GM12878 (cell line): ENCODE results near the gene HIF3A. TPM values are rescaled to one million over a fixed set of nuclear protein-coding genes. Genes with fewer than 3 reads are reported as not detected.

Experiments
- ATAC-seq: fragments of 200-7000 bp; cut with Tn5 transposase; 3 replicates; pipeline ENCODE4 v1.9.1; 2020; ENCODE audit warnings: mild to moderate bottlenecking, moderate library complexity
- BruUV-seq: library from RNA; stranded (reverse); fragments of 400-500 nt; replicated peaks from 2 replicates; lab custom pipeline; 2021; lab: Mats Ljungman, UMichigan
- CTCF ChIA-PET: fragments of 300-600 bp; sonication (Branson Sonifier 250); formaldehyde crosslinking; extraction: SDS; loops from one replicate; lab custom pipeline; 2021; ENCODE audit warnings: inconsistent platforms; lab: Yijun Ruan, JAX
- POLR2A ChIA-PET: fragments of 350-600 bp; formaldehyde crosslinking; extraction: SDS; loops from one replicate; lab custom pipeline; 2021; ENCODE audit warnings: inconsistent platforms; lab: Charles Lee
- RAD21 ChIA-PET: fragments of 300-600 bp; sonication (Branson Sonifier 250); formaldehyde crosslinking; loops from one replicate; lab custom pipeline; 2023; ENCODE audit warnings: antibody characterized with exemption; ENCODE audit not compliant: unreplicated experiment; lab: Charles Lee
- SMC1A ChIA-PET: fragments of 300-600 bp; sonication (Branson Sonifier 250); formaldehyde crosslinking; loops from one replicate; lab custom pipeline; 2023; ENCODE audit not compliant: unreplicated experiment, uncharacterized antibody; lab: Charles Lee
- DNase-seq: peaks from one replicate; pipeline ENCODE4 v3.0.0-alpha.2; 2011; ENCODE audit warnings: low read depth, low spot score
- FAIRE-seq: peaks from 3 replicates; lab custom pipeline; 2011; peaks lifted over from hg19 to GRCh38; lab: Jason Lieb, UNC
- H2AFZ ChIP-seq: 2 replicates; pipeline ENCODE4 v1.6.0; 2011; ENCODE audit warnings: low read depth, low read length, control low read depth; ENCODE audit not compliant: control insufficient read depth
- H3K27ac ChIP-seq: 2 replicates; pipeline ENCODE4 v1.5.1; 2011; ENCODE audit warnings: control low read depth; ENCODE audit not compliant: control insufficient read depth, insufficient read depth
- H3K27me3 ChIP-seq, 2 experiments: replicated peaks in 1 of 2; 2 replicates each; pipeline versions ENCODE4 v1.6.0 to v1.6.1; 2011; ENCODE audit warnings: low read length in 1 of 2; ENCODE audit not compliant: control insufficient read depth in 2 of 2, insufficient read depth in 2 of 2
- H3K36me3 ChIP-seq, 2 experiments: 2 replicates each; pipeline ENCODE4 v1.5.1; 2011; ENCODE audit warnings: low read length in 1 of 2; ENCODE audit not compliant: control insufficient read depth in 2 of 2, insufficient read depth in 2 of 2
- H3K4me1 ChIP-seq: 2 replicates; pipeline ENCODE4 v1.6.1; 2011; ENCODE audit warnings: mild to moderate bottlenecking, low read length, moderate library complexity, mixed read lengths; ENCODE audit not compliant: control insufficient read depth, insufficient read depth
- H3K4me2 ChIP-seq: 2 replicates; pipeline ENCODE4 v1.6.0; 2011; ENCODE audit warnings: control low read depth; ENCODE audit not compliant: control insufficient read depth, insufficient read depth
- H3K4me3 ChIP-seq: fragments of 200-600 bp; sonication (generic); 2 replicates; pipeline ENCODE4 v1.5.1; 2016
- H3K79me2 ChIP-seq: 2 replicates; pipeline ENCODE4 v1.6.0; 2011; ENCODE audit warnings: low read length; ENCODE audit not compliant: control insufficient read depth, insufficient read depth
- H3K9ac ChIP-seq: 2 replicates; pipeline ENCODE4 v1.8.0; 2011; ENCODE audit warnings: low read length, control low read depth, mixed read lengths; ENCODE audit not compliant: control insufficient read depth, insufficient read depth
- H3K9me3 ChIP-seq: replicated peaks from 3 replicates; pipeline ENCODE4 v1.5.1; 2011; ENCODE audit warnings: mild to moderate bottlenecking, low read length; ENCODE audit not compliant: control insufficient read depth, insufficient read depth
- H4K20me1 ChIP-seq: 2 replicates; pipeline ENCODE4 v1.6.0; 2011; ENCODE audit not compliant: control insufficient read depth, insufficient read depth
- POU2F2 ChIP-seq: IDR thresholded peaks from 3 replicates; pipeline ENCODE4 v1.6.1; 2011; ENCODE audit warnings: low read depth, mild to moderate bottlenecking, low read length, borderline replicate concordance
- WGBS: methylation state at CpG from one replicate; pipeline ENCODE4 v1.1.6; 2016; ENCODE audit warnings: low lambda C conversion rate; ENCODE audit not compliant: insufficient replicate concordance, insufficient coverage; ENCODE audit errors: missing lambda C conversion rate; 5-methylcytosine and 5-hydroxymethylcytosine counted together
- in situ Hi-C: fragments of 300-500 bp; cut with MboI; formaldehyde crosslinking; loops from 9 replicates; pipeline ENCODE4 v1.14.3; 2018; ENCODE audit warnings: mixed read lengths
- intact Hi-C: fragments of 100-400 bp; cut with micrococcal nuclease; formaldehyde crosslinking; loops from one replicate; pipeline ENCODE4 v1.14.2; 2022; ENCODE audit not compliant: unreplicated experiment
- polyA plus RNA-seq, 11 experiments: library from polyadenylated mRNA; depleted of rRNA in 4 of 11; unstranded in 6 of 11; stranded (reverse) in 5 of 11; fragments of >200 nt; fragmentation: Nextera tagmentation in 4 of 11; fragmentation: Illumina TruSeq in 1 of 11; extraction: Ambion mirVana in 4 of 11; extraction: Trizol in 1 of 11; gene quantifications; 1 replicate in 1 of 11; 2 replicates in 10 of 11; pipeline versions ENCODE4 v1.2.1 to v1.2.3, GENCODE V29; 2011 to 2016; ENCODE audit warnings: inconsistent platforms in 2 of 11, missing spikeins in 2 of 11, low read depth in 1 of 11
- total RNA-seq, 4 experiments: library from RNA; depleted of rRNA in 3 of 4; stranded (reverse); fragments of >200 nt in 3 of 4; fragmentation: Illumina TruSeq in 1 of 4; extraction: Trizol in 1 of 4; gene quantifications; 2 replicates each; pipeline versions ENCODE4 v1.2.1 to v1.2.3, GENCODE V29; 2013 to 2021
- TF ChIP-seq, protein P1 (sequence below): fragments of 450-650 bp; IDR thresholded peaks from 2 replicates; pipeline ENCODE4 v1.6.1; 2017; ENCODE audit warnings: mild to moderate bottlenecking, moderate library complexity

HIF3A gene
- total and polyA plus RNA-seq, 10 of the 15 experiments (the other 5 are each of a cell fraction or from before 2014, with no cell fraction given) = 0.03 to 0.20 (median 0.06) TPM; not detected in 5

DNA sequence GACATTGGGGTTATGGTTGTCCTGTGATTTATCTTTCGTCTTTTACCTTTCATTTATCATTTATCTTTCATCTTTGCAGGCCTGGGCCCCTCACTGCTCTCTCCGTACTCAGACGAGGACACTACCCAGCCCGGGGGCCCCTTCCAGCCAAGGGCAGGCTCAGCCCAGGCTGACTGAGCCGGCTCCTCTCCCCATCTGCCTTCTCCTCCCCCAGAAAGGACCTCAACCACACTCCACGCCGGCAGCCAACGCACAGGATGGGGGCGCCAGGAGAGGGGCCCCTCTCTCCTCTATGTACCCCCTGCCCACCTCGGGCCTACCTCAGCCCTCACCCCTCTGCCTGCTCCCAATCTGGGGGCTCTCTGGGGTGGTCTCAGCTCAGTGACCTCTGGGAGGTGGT lies 42.6 kb downstream of the HIF3A start:
- RAD21 ChIA-PET = no interaction called here
- Histone ChIP-seq H3K27me3 (no peaks in the 10 kb centered on the region; a peak in 1 of 4 replicates), H3K4me2 (no peak overlapping the region), H3K4me3 (no peak overlapping the region), H3K9ac (no peak overlapping the region), H3K4me1 (no peaks in the 10 kb centered on the region), H3K79me2 (no peaks in the 10 kb centered on the region), H3K36me3 (no peaks in the 10 kb centered on the region), H4K20me1 (no peaks in the 10 kb centered on the region), H3K27ac (no peak overlapping the region), H2AFZ (no peak overlapping the region), H3K9me3 (no peaks in the 10 kb centered on the region)
- POLR2A ChIA-PET = no interaction called here
- DNase-seq (no peak), ATAC-seq (no peak), FAIRE-seq (no peak)
- no TSS peak for BruUV-seq
- TF ChIP-seq, protein P1, sequence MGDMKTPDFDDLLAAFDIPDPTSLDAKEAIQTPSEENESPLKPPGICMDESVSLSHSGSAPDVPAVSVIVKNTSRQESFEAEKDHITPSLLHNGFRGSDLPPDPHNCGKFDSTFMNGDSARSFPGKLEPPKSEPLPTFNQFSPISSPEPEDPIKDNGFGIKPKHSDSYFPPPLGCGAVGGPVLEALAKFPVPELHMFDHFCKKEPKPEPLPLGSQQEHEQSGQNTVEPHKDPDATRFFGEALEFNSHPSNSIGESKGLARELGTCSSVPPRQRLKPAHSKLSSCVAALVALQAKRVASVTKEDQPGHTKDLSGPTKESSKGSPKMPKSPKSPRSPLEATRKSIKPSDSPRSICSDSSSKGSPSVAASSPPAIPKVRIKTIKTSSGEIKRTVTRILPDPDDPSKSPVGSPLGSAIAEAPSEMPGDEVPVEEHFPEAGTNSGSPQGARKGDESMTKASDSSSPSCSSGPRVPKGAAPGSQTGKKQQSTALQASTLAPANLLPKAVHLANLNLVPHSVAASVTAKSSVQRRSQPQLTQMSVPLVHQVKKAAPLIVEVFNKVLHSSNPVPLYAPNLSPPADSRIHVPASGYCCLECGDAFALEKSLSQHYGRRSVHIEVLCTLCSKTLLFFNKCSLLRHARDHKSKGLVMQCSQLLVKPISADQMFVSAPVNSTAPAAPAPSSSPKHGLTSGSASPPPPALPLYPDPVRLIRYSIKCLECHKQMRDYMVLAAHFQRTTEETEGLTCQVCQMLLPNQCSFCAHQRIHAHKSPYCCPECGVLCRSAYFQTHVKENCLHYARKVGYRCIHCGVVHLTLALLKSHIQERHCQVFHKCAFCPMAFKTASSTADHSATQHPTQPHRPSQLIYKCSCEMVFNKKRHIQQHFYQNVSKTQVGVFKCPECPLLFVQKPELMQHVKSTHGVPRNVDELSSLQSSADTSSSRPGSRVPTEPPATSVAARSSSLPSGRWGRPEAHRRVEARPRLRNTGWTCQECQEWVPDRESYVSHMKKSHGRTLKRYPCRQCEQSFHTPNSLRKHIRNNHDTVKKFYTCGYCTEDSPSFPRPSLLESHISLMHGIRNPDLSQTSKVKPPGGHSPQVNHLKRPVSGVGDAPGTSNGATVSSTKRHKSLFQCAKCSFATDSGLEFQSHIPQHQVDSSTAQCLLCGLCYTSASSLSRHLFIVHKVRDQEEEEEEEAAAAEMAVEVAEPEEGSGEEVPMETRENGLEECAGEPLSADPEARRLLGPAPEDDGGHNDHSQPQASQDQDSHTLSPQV = no peak
- no peak for TF ChIP-seq POU2F2
- 15% methylated on average over 10 of the region's 10 CpGs for WGBS
- in situ Hi-C loops = no loop called here
- CTCF ChIA-PET = no interaction called here
- SMC1A ChIA-PET = interaction anchor here (0.5 kb wide), 1 partner anchor 47 kb away, joined by 4 read pairs; no protein-coding TSS in a partner anchor
- intact Hi-C loops = no loop called here
